ENCODE measurements around the gene SLC27A1. TPM values are rescaled to one million over a fixed set of nuclear protein-coding genes. Genes with fewer than 3 reads are reported as not detected.
"Not testable (repeated sequence)": the region's sequence is repeated elsewhere in the genome, so short reads cannot be mapped to it uniquely, and the experiment has no call there.

Gene SLC27A1
- total RNA-seq, 2 donors from 2014 or later: 11.8 to 16.9 TPM

- no peak overlapping the region for H3K27ac ChIP-seq (ENCODE audit: low read depth, low read length)
- no peak overlapping the region for H3K9ac ChIP-seq (ENCODE audit: extremely low read depth, low read length, poor library complexity, severe bottlenecking)
- H3K9me3 ChIP-seq (ENCODE audit: control insufficient read depth, low read length): no peaks in the 10 kb centered on the region
- no peak overlapping the region for H3K4me3 ChIP-seq (ENCODE audit: low read length)
- Mint-ChIP-seq H3K4me3 (no peak overlapping the region), H3K27ac (no peak overlapping the region), H3K27me3 (ENCODE audit: insufficient read depth) (peaks cover 5% of the 10 kb centered on the region), H3K36me3 (ENCODE audit: low read depth) (no peaks in the 10 kb centered on the region), H3K9me3 (peaks cover 4% of the 10 kb centered on the region), H3K4me1 (no peaks in the 10 kb centered on the region)
- TF ChIP-seq CTCF (conservative IDR thresholded peaks at IDR 0.05): no peak
- 75 to 94% methylated on average over 4 to 5 of the region's 5 CpGs for WGBS, 2 experiments (ENCODE audit: insufficient coverage in 1 of 2, insufficient read length in 1 of 2)
- H3K36me3 ChIP-seq (ENCODE audit: control insufficient read depth, insufficient read depth, low read length): no peaks in the 10 kb centered on the region
- H3K27me3 ChIP-seq (ENCODE audit: control insufficient read depth, insufficient read depth, low read length, poor library complexity, severe bottlenecking): no peaks in the 10 kb centered on the region
- no peak for DNase-seq
- H3K4me1 ChIP-seq (ENCODE audit: control insufficient read depth, insufficient read depth, low read length): peaks cover 4% of the 10 kb centered on the region
These were observed 78.9 kb downstream of the SLC27A1 start for GRCh38 chr19:17549085-17549740.

- no peak for TF ChIP-seq CTCF (conservative IDR thresholded peaks at IDR 0.05)
- Histone ChIP-seq H3K9me3 (ENCODE audit: control insufficient read depth, low read length) (no peaks in the 10 kb centered on the region), H3K4me3 (ENCODE audit: low read length) (no peak overlapping the region), H3K27me3 (ENCODE audit: control insufficient read depth, insufficient read depth, low read length, poor library complexity, severe bottlenecking) (no peaks in the 10 kb centered on the region), H3K4me1 (ENCODE audit: control insufficient read depth, insufficient read depth, low read length) (peaks cover 4% of the 10 kb centered on the region), H3K27ac (ENCODE audit: low read depth, low read length) (no peak overlapping the region), H3K9ac (ENCODE audit: extremely low read depth, low read length, poor library complexity, severe bottlenecking) (no peak overlapping the region), H3K36me3 (ENCODE audit: control insufficient read depth, insufficient read depth, low read length) (no peaks in the 10 kb centered on the region)
- Mint-ChIP-seq H3K27ac (no peak overlapping the region), H3K36me3 (ENCODE audit: low read depth) (no peaks in the 10 kb centered on the region), H3K4me1 (no peaks in the 10 kb centered on the region), H3K4me3 (no peak overlapping the region), H3K27me3 (ENCODE audit: insufficient read depth) (peaks cover 2% of the 10 kb centered on the region), H3K9me3 (peaks cover 3% of the 10 kb centered on the region)
- 100% methylated on average over 3 of the region's 4 CpGs; no CpG with 5 or more reads in 1 of the 2 experiments for WGBS, 2 experiments (ENCODE audit: insufficient coverage in 1 of 2, insufficient read length in 1 of 2)
- no peak for DNase-seq
These were observed 79.8 kb downstream of the SLC27A1 start for GRCh38 chr19:17550076-17550667.

GRCh38 chr19:17552735-17553134, 82.4 kb downstream of the SLC27A1 start:
- not testable (repeated sequence) for H3K36me3 Mint-ChIP-seq (ENCODE audit: low read depth); H3K36me3 ChIP-seq (ENCODE audit: control insufficient read depth, insufficient read depth, low read length); H3K27ac ChIP-seq (ENCODE audit: low read depth, low read length); H3K9me3 ChIP-seq (ENCODE audit: control insufficient read depth, low read length); H3K27me3 ChIP-seq (ENCODE audit: control insufficient read depth, insufficient read depth, low read length, poor library complexity, severe bottlenecking); H3K27me3 Mint-ChIP-seq (ENCODE audit: insufficient read depth); H3K4me1 ChIP-seq (ENCODE audit: control insufficient read depth, insufficient read depth, low read length); H3K27ac Mint-ChIP-seq; H3K9me3 Mint-ChIP-seq; H3K4me1 Mint-ChIP-seq; H3K4me3 ChIP-seq (ENCODE audit: low read length); H3K9ac ChIP-seq (ENCODE audit: extremely low read depth, low read length, poor library complexity, severe bottlenecking); DNase-seq; H3K4me3 Mint-ChIP-seq
- WGBS, 2 experiments (ENCODE audit: insufficient coverage in 1 of 2, insufficient read length in 1 of 2): 100% methylated on average over 4 of the region's 4 CpGs; no CpG with 5 or more reads in 1 of the 2 experiments
